HG03558 (cell line): ENCODE data around the gene SQOR.

Experiments
- ATAC-seq: cut with Tn5 transposase; IDR thresholded peaks from one replicate; pipeline ENCODE4 v1.9.1; 2021; ENCODE audit warnings: moderate number of reproducible peaks; ENCODE audit not compliant: unreplicated experiment; ENCODE audit errors: extremely low read depth

SQOR gene

GRCh38 chr15:45634432-45635190, at the start of gene SQOR:
TSS of gene SQOR (plus strand) at chr15:45635029. CDS start at chr15:45658924, 23,895 bp downstream.
- peak; percentile 46 for ATAC-seq

DNA sequence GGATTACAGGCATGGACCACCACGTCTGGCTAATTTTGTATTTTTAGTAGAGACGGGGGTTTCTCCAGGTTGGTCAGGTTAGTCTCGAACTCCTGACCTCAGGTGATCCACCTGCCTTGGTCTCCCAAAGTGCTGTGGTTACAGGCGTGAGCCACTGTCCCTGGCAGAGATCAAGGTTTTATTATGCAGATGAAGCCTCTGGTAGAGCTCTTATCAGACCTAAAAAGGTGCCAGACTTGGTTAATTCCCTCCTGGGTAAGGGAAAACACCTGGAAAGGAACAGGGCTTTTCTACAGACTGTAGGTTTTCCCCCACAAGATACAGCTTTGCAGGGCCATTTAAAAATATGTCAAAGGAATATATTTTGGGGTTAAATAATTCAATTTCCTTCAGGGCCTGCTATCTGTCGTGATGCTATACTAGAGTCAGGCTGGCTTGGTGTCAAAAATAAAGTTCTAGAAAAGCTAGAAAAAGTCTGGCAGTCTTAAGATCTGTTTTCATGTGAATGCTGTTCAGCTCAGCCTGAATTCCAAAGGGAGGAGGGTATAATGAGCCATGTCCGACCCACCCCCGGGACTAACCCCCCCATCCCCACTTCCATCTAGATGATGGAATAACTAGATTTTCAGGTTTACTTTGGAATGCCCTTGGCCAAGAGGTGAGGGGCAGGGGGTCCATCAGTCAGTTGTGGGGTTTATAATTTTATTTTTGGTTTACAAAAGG, 49.6 kb upstream of the SQOR start:
- ATAC-seq, result no peak

GRCh38 chr15:45586125-45586524, 48.7 kb upstream of the SQOR start:
- ATAC-seq, result no peak

DNA sequence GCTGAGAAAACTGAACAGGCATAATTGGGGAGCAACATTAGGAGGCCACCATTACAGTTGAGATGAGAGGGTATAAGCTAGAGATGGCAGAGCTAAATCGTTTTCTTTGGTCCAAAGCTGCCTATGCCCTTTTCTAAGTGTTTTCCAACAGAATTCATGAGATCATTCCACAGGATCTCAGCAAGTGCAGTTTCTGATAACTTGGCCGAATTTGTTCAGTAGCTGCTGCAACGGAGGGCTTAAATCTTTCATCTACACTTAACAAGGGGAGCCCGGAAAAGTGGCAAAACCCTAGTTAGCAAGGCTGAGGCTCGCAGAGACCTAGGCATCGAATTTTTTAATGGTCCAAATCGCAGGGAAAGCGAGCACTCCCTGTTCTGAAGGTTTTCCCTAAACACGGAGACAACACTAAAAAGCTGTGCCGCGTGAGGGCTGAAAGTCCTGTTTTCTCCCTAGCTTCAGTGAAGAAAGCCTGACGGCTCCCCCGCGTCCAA, 48.2 kb upstream of the SQOR start:
- peak; percentile 5 for ATAC-seq

GRCh38 chr15:45587095-45587862, 47.5 kb upstream of the SQOR start, which contains the start of gene BLOC1S6:
TSS of gene BLOC1S6 (plus strand) at chr15:45587379. CDS start at chr15:45587444, 65 bp downstream.
- peak; percentile 49 for ATAC-seq

GRCh38 chr15:45587863-45588170, 47.0 kb upstream of the SQOR start:
- ATAC-seq, result no peak

GRCh38 chr15:45588219-45588875, 46.5 kb upstream of the SQOR start:
- ATAC-seq, result no peak

GRCh38 chr15:45589256-45589655, 45.6 kb upstream of the SQOR start:
- no peak for ATAC-seq

DNA sequence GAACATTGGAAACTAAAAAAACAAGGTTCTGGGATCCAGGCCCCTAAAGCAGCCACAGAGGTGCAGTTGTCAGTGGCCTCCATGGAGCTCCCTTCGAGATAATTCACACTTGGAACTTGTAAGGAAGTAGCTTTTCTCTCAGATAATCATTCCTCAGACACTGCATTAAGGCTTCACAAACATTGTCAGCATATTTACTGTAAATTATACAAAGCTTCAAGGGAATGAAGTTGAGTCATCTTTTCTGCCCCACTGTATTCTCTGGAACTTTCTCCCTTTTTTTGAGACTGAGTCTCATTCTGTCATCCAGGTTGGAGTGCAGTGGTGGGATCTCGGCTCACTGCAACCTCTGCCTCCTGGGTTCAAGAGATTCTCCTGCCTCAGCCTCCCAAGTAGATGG, 40.5 kb upstream of the SQOR start:
- ATAC-seq, result no peak

- ATAC-seq, result no peak
These were observed 39.8 kb upstream of the SQOR start for GRCh38 chr15:45594835-45595530.

DNA sequence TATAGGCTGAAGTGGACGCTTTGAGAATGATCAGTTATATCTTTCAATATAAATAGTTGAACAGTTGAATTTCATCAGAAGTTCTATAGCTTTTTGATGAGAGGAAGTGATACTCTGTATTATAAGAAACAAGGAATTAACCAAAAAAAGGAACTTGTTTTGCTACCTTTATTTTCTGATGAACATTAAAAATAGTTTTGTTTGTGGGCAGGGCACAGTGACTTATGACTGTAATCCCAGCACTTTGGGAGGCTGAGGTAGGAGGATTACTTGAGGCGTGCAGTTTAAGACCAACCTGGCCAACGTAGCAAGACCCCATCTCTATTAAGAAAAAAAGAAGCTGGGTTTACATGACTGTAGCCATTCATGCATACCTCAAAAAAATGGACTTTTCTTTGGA, 30.9 kb upstream of the SQOR start:
- no peak for ATAC-seq

DNA sequence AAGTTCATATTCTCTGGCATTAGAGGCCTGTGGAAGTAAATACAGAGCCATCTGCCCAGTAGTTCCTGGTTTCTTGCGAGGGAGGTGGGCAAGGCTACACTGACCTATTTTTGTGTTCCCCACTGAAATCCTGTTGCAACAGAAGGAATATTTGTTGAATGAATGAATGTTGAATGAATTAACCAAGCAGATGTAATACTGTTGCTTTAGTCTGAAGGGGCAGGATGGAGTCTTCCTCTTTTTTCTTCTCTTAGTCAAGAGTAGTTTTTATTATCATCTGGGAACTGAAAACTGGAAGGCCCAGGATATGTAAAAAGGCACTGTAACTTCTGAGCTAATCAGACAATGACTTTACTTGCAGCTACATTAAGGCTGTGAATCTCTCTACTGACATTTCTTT, 30.5 kb upstream of the SQOR start:
- no peak for ATAC-seq

GRCh38 chr15:45606413-45606812, 28.4 kb upstream of the SQOR start:
- no peak for ATAC-seq

GRCh38 chr15:45606841-45607240, 28.0 kb upstream of the SQOR start:
- ATAC-seq, result no peak

DNA sequence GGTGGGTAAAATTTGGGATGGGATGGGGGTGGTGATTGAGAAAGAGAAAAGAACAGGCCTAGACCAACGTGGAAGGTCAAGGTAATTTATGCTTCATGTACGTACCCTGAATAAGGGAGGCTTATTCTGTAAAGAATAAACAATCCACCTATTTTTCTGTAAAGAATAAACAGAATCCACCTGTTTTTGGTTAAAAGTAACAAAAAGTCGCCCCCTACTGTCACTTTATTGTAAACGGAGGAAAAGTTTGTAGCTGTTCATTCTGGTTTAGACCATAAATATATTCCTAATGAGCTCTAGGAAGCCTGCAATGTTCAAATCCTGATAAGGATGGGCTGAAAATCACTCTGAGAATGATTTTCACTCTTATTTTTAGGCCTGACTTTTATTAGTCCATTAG, 23.5 kb upstream of the SQOR start:
- no peak for ATAC-seq

- ATAC-seq, result no peak
These were observed 21.9 kb upstream of the SQOR start for GRCh38 chr15:45612790-45613415.

GRCh38 chr15:45616901-45617323, 17.9 kb upstream of the SQOR start:
- no peak for ATAC-seq

DNA sequence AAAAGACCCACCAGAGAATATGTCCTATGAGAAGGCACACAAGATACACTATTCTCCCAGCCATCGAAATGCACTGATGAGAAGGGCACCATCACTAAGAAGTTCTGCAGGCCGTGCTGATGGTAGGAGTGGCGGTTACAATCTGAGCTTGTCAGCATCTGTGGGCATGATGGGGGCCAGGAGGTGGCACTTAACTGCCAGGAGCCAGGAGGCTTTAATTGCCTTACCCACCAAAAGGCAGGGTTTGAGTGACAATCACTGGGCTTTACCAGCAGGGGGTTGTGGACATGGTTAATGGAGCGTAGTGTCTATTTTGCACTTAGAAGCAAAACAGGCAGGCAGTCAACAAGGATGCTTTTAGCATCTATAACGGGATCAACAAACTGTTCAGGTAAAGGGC, 16.0 kb upstream of the SQOR start:
- ATAC-seq, result no peak

DNA sequence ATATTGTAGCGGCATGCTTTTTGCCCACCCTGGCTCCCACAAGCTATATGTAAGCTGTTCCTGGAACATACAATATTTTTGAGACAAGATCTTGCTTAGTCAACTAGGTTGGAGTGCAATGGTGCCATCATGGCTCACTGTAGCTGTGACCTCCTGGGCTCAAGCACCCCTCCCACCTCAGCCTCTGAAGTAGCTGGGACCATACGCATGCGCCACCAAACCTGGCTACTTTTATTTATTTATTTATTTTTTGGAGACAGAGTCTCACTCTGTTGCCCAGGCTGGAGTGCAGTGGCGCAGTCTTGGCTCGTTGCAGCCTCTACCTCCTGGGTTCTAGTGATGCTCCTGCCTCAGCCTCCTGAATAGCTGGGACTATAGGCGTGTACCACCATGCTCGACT, 6.7 kb upstream of the SQOR start:
- ATAC-seq, result no peak
